BLaER1 treated with 17β-estradiol and CSF1 and Interleukin-3, amounts not matched to agents 10 nM and 100 nM (cell line): Measurements from ENCODE around the gene RTF2.

Source experiments
- H3K27ac ChIP-seq, 11 experiments: shearing (Covaris generic); formaldehyde crosslinking; 2 replicates each; pipeline ENCODE4 v1.8.1; 2022
- H3K27me3 ChIP-seq, 11 experiments: shearing (Covaris generic); formaldehyde crosslinking; 2 replicates each; pipeline ENCODE4 v1.8.1; 2022
- H3K36me3 ChIP-seq, 11 experiments: shearing (Covaris generic); formaldehyde crosslinking; 2 replicates each; pipeline ENCODE4 v1.8.1; 2022
- H3K4me1 ChIP-seq, 10 experiments: shearing (Covaris generic); formaldehyde crosslinking; 2 replicates each; pipeline ENCODE4 v1.8.1; 2022
- H3K4me2 ChIP-seq, 11 experiments: shearing (Covaris generic); formaldehyde crosslinking; 2 replicates each; pipeline ENCODE4 v1.8.1; 2022
- H3K4me3 ChIP-seq, 10 experiments: shearing (Covaris generic); formaldehyde crosslinking; 2 replicates each; pipeline ENCODE4 v1.8.1; 2022
- H3K9ac ChIP-seq, 11 experiments: shearing (Covaris generic); formaldehyde crosslinking; 2 replicates each; pipeline ENCODE4 v1.8.1; 2022
- H3K9me3 ChIP-seq, 11 experiments: shearing (Covaris generic); formaldehyde crosslinking; replicated peaks in 1 of 11; 2 replicates each; pipeline ENCODE4 v1.8.1; 2022
- H4K20me1 ChIP-seq, 11 experiments: shearing (Covaris generic); formaldehyde crosslinking; 2 replicates each; pipeline ENCODE4 v1.8.1; 2022
- Cebpa-rat ChIP-seq, 11 experiments: shearing (Covaris generic); IDR thresholded peaks; 2 replicates each; pipeline ENCODE4 v1.8.1; 2022

RTF2 gene

GRCh38 chr20:56426026-56426425, 42.4 kb upstream of the RTF2 start:
- peaks cover 0 to 46% (median 0%) of the 10 kb centered on the region in 11 experiments; a peak in 5 of 22 replicates for H3K27me3 ChIP-seq
- no peaks in the 10 kb centered on the region for H3K36me3 ChIP-seq
- H3K9me3 ChIP-seq = no peaks in the 10 kb centered on the region
- no peak overlapping the region for H3K9ac ChIP-seq
- peak overlapping the region in 2 of 11 experiments; percentile 77 to 88; a peak in 3 of 22 replicates for H3K4me2 ChIP-seq
- H3K4me1 ChIP-seq = peaks cover 9 to 87% (median 40%) of the 10 kb centered on the region in 10 experiments; a peak in 19 of 20 replicates
- no peak overlapping the region for H3K27ac ChIP-seq
- no peak for TF ChIP-seq Cebpa-rat (IDR thresholded peaks at IDR 0.05)
- no peak overlapping the region for H3K4me3 ChIP-seq
- peaks cover 0 to 2% (median 0%) of the 10 kb centered on the region in 11 experiments; a peak in 1 of 22 replicates for H4K20me1 ChIP-seq

GRCh38 chr20:56426926-56427325, 41.5 kb upstream of the RTF2 start:
- Histone ChIP-seq H3K4me1 (peaks cover 9 to 78% (median 33%) of the 10 kb centered on the region in 10 experiments; a peak in 19 of 20 replicates), H4K20me1 (peaks cover 0 to 2% (median 0%) of the 10 kb centered on the region in 11 experiments; a peak in 1 of 22 replicates), H3K27ac (no peak overlapping the region), H3K4me2 (peak overlapping the region in 4 of 11 experiments; percentile 66 to 88 (median 72); a peak in 8 of 22 replicates), H3K9me3 (no peaks in the 10 kb centered on the region), H3K27me3 (peaks cover 0 to 55% (median 0%) of the 10 kb centered on the region in 11 experiments; a peak in 5 of 22 replicates), H3K4me3 (no peak overlapping the region), H3K36me3 (no peaks in the 10 kb centered on the region), H3K9ac (no peak overlapping the region)
- TF ChIP-seq Cebpa-rat (IDR thresholded peaks at IDR 0.05) = no peak

GRCh38 chr20:56427797-56428196, 40.6 kb upstream of the RTF2 start:
- Histone ChIP-seq H3K9ac (no peak overlapping the region), H3K36me3 (no peaks in the 10 kb centered on the region), H3K9me3 (no peaks in the 10 kb centered on the region), H3K4me3 (no peak overlapping the region), H3K4me1 (peaks cover 9 to 70% (median 24%) of the 10 kb centered on the region in 10 experiments; a peak in 19 of 20 replicates), H3K27me3 (peaks cover 0 to 62% (median 0%) of the 10 kb centered on the region in 11 experiments; a peak in 5 of 22 replicates), H3K27ac (no peak overlapping the region), H4K20me1 (peaks cover 0 to 2% (median 0%) of the 10 kb centered on the region in 11 experiments; a peak in 1 of 22 replicates), H3K4me2 (peak overlapping the region in 6 of 11 experiments; percentile 4 to 88 (median 67); a peak in 9 of 22 replicates)
- TF ChIP-seq Cebpa-rat (IDR thresholded peaks at IDR 0.05) = no peak

GRCh38 chr20:56428410-56428809, 40.0 kb upstream of the RTF2 start:
- no peak overlapping the region for H3K4me3 ChIP-seq
- H4K20me1 ChIP-seq = peaks cover 0 to 2% (median 0%) of the 10 kb centered on the region in 11 experiments; a peak in 1 of 22 replicates
- no peak for TF ChIP-seq Cebpa-rat (IDR thresholded peaks at IDR 0.05)
- H3K4me2 ChIP-seq = peak overlapping the region in 5 of 11 experiments; percentile 36 to 88 (median 68); a peak in 9 of 22 replicates
- H3K36me3 ChIP-seq = no peaks in the 10 kb centered on the region
- H3K9me3 ChIP-seq = no peaks in the 10 kb centered on the region
- no peak overlapping the region for H3K9ac ChIP-seq
- peaks cover 0 to 67% (median 0%) of the 10 kb centered on the region in 11 experiments; a peak in 5 of 22 replicates for H3K27me3 ChIP-seq
- peaks cover 9 to 68% (median 21%) of the 10 kb centered on the region in 10 experiments; a peak in 19 of 20 replicates for H3K4me1 ChIP-seq
- H3K27ac ChIP-seq = no peak overlapping the region

- Histone ChIP-seq H3K36me3 (no peaks in the 10 kb centered on the region), H3K27ac (no peak overlapping the region), H3K4me1 (peaks cover 9 to 68% (median 21%) of the 10 kb centered on the region in 10 experiments; a peak in 19 of 20 replicates)
These were observed 39.5 kb upstream of the RTF2 start for GRCh38 chr20:56428881-56429280.

GRCh38 chr20:56429502-56429901, 38.9 kb upstream of the RTF2 start:
- no peak for TF ChIP-seq Cebpa-rat (IDR thresholded peaks at IDR 0.05)
- Histone ChIP-seq H3K27ac (no peak overlapping the region; a peak in 1 of 22 replicates), H4K20me1 (peaks cover 0 to 2% (median 0%) of the 10 kb centered on the region in 11 experiments; a peak in 1 of 22 replicates), H3K9me3 (no peaks in the 10 kb centered on the region), H3K4me3 (0 out of 20 replicates have a peak overlapping the region, but pooled peaks of 1 of the 10 experiments have one; percentile 10), H3K4me2 (peak overlapping the region; percentile 33 to 88 (median 64); a peak in 21 of 22 replicates), H3K27me3 (peaks cover 0 to 75% (median 0%) of the 10 kb centered on the region in 11 experiments; a peak in 5 of 22 replicates), H3K4me1 (peaks cover 9 to 63% (median 21%) of the 10 kb centered on the region in 10 experiments; a peak in 19 of 20 replicates), H3K36me3 (no peaks in the 10 kb centered on the region), H3K9ac (no peak overlapping the region)

More at GRCh38 chr20:56428881-56429280, 39.5 kb upstream of the RTF2 start:
- no peaks in the 10 kb centered on the region for H3K9me3 ChIP-seq
- peaks cover 0 to 2% (median 0%) of the 10 kb centered on the region in 11 experiments; a peak in 1 of 22 replicates for H4K20me1 ChIP-seq
- H3K27me3 ChIP-seq = peaks cover 0 to 72% (median 0%) of the 10 kb centered on the region in 11 experiments; a peak in 5 of 22 replicates
- H3K4me3 ChIP-seq = no peak overlapping the region
- H3K9ac ChIP-seq = no peak overlapping the region
- peak overlapping the region in 7 of 11 experiments; percentile 43 to 88 (median 68); a peak in 12 of 22 replicates for H3K4me2 ChIP-seq
- no peak for TF ChIP-seq Cebpa-rat (IDR thresholded peaks at IDR 0.05)

- Histone ChIP-seq H3K4me2 (peak overlapping the region; percentile 33 to 88 (median 64); a peak in 18 of 22 replicates), H3K4me3 (no peak overlapping the region), H3K36me3 (no peaks in the 10 kb centered on the region)
These were observed 38.5 kb upstream of the RTF2 start for GRCh38 chr20:56429941-56430340.

GRCh38 chr20:56430461-56430860, 38.0 kb upstream of the RTF2 start:
- Histone ChIP-seq H3K4me3 (no peak overlapping the region), H4K20me1 (peaks cover 0 to 2% (median 0%) of the 10 kb centered on the region in 11 experiments; a peak in 1 of 22 replicates), H3K36me3 (no peaks in the 10 kb centered on the region), H3K9me3 (no peaks in the 10 kb centered on the region), H3K27ac (no peak overlapping the region), H3K4me1 (peaks cover 9 to 61% (median 21%) of the 10 kb centered on the region in 10 experiments; a peak in 19 of 20 replicates), H3K4me2 (peak overlapping the region in 4 of 11 experiments; percentile 8 to 77 (median 70); a peak in 3 of 22 replicates), H3K27me3 (peaks cover 0 to 67% (median 0%) of the 10 kb centered on the region in 11 experiments; a peak in 5 of 22 replicates), H3K9ac (no peak overlapping the region)
- TF ChIP-seq Cebpa-rat (IDR thresholded peaks at IDR 0.05) = no peak

More at GRCh38 chr20:56429941-56430340, 38.5 kb upstream of the RTF2 start:
- Histone ChIP-seq H3K4me1 (peaks cover 9 to 59% (median 21%) of the 10 kb centered on the region in 10 experiments; a peak in 19 of 20 replicates), H3K9ac (no peak overlapping the region), H4K20me1 (peaks cover 0 to 2% (median 0%) of the 10 kb centered on the region in 11 experiments; a peak in 1 of 22 replicates), H3K9me3 (no peaks in the 10 kb centered on the region), H3K27me3 (peaks cover 0 to 72% (median 0%) of the 10 kb centered on the region in 11 experiments; a peak in 5 of 22 replicates), H3K27ac (no peak overlapping the region)
- no peak for TF ChIP-seq Cebpa-rat (IDR thresholded peaks at IDR 0.05)

GRCh38 chr20:56430957-56431356, 37.5 kb upstream of the RTF2 start:
- Histone ChIP-seq H4K20me1 (peaks cover 0 to 2% (median 0%) of the 10 kb centered on the region in 11 experiments; a peak in 1 of 22 replicates), H3K9me3 (no peaks in the 10 kb centered on the region), H3K4me2 (no peak overlapping the region), H3K36me3 (no peaks in the 10 kb centered on the region), H3K4me1 (peaks cover 9 to 62% (median 21%) of the 10 kb centered on the region in 10 experiments; a peak in 19 of 20 replicates), H3K27me3 (peaks cover 0 to 62% (median 0%) of the 10 kb centered on the region in 11 experiments; a peak in 5 of 22 replicates), H3K4me3 (no peak overlapping the region), H3K27ac (no peak overlapping the region), H3K9ac (no peak overlapping the region)
- TF ChIP-seq Cebpa-rat (IDR thresholded peaks at IDR 0.05) = no peak
